SK-N-SH (cell line): ENCODE results near the gene BEST2. TPM values are rescaled to one million over a fixed set of nuclear protein-coding genes. Genes with fewer than 3 reads are reported as not detected.

Experiments
- CTCF ChIA-PET: fragments of 300-600, 350-600 bp; formaldehyde crosslinking; extraction: SDS; loops from one replicate; lab custom pipeline; 2021; lab: Yijun Ruan, JAX
- POLR2A ChIA-PET: fragments of 350-600 bp; sonication (Branson Sonifier 250); formaldehyde crosslinking; extraction: SDS; loops from one replicate; lab custom pipeline; 2020; ENCODE audit warnings: antibody characterized with exemption, inconsistent platforms; lab: Yijun Ruan, JAX
- DNase-seq: peaks from one replicate; pipeline ENCODE4 v3.0.0; 2012
- H2AFZ ChIP-seq: fragments of 200-600 bp; sonication (generic); 2 replicates; pipeline ENCODE4 v1.8.1; 2016; ENCODE audit warnings: antibody characterized with exemption, mild to moderate bottlenecking, low read depth
- H3F3A ChIP-seq: fragments of 200-600 bp; sonication (generic); replicated peaks from 2 replicates; pipeline ENCODE3; 2016; ENCODE audit warnings: antibody characterized with exemption, mild to moderate bottlenecking; ENCODE audit not compliant: insufficient read depth
- H3K27ac ChIP-seq, 2 experiments: fragments of 200-500 bp in 1 of 2; fragments of 200-600 bp in 1 of 2; sonication (Bioruptor generic) in 1 of 2; sonication (generic), shearing (Covaris generic) in 1 of 2; 2 replicates each; pipeline versions ENCODE4 v1.5.1 to v1.6.1; 2014 to 2016; ENCODE audit warnings: low read depth in 2 of 2, inconsistent platforms in 1 of 2, low read length in 1 of 2, mild to moderate bottlenecking in 1 of 2, mixed read lengths in 1 of 2
- H3K27me3 ChIP-seq: fragments of 200-600 bp; sonication (generic), shearing (Covaris generic); 2 replicates; pipeline ENCODE4 v1.6.1; 2016; ENCODE audit warnings: mixed run types; ENCODE audit not compliant: insufficient read depth
- H3K36me3 ChIP-seq, 2 experiments: fragments of 200-500 bp in 1 of 2; fragments of 200-600 bp in 1 of 2; sonication (Bioruptor generic) in 1 of 2; sonication (generic) in 1 of 2; replicated peaks in 1 of 2; 2 replicates each; pipeline versions ENCODE3 to v1.5.1; 2014 to 2016; ENCODE audit warnings: low read length in 1 of 2, mild to moderate bottlenecking in 1 of 2; ENCODE audit not compliant: insufficient read depth in 2 of 2, control insufficient read depth in 1 of 2
- H3K4me1 ChIP-seq, 2 experiments: fragments of 200-500 bp in 1 of 2; fragments of 200-600 bp in 1 of 2; sonication (Bioruptor generic) in 1 of 2; sonication (generic), shearing (Covaris generic) in 1 of 2; 2 replicates each; pipeline versions ENCODE4 v1.5.1 to v1.6.1; 2014 to 2016; ENCODE audit warnings: low read depth in 1 of 2, low read length in 1 of 2, mixed run types in 1 of 2; ENCODE audit not compliant: insufficient read depth in 2 of 2, control insufficient read depth in 1 of 2
- H3K4me2 ChIP-seq: fragments of 200-600 bp; sonication (generic), shearing (Covaris generic); 2 replicates; pipeline ENCODE4 v1.6.1; 2017; ENCODE audit warnings: mixed run types
- H3K4me3 ChIP-seq, 2 experiments: fragments of 200-500 bp in 1 of 2; fragments of 200-600 bp in 1 of 2; sonication (Bioruptor generic) in 1 of 2; sonication (generic), shearing (Covaris generic) in 1 of 2; 2 replicates each; pipeline versions ENCODE4 v1.5.1 to v1.8.1; 2014 to 2016; ENCODE audit warnings: low read depth in 2 of 2, inconsistent platforms in 1 of 2, low read length in 1 of 2, mild to moderate bottlenecking in 1 of 2, mixed read lengths in 1 of 2, moderate library complexity in 1 of 2
- H3K79me2 ChIP-seq: fragments of 200-600 bp; sonication (generic); 2 replicates; pipeline ENCODE4 v1.8.1; 2017; ENCODE audit warnings: mild to moderate bottlenecking; ENCODE audit not compliant: insufficient read depth
- H3K9ac ChIP-seq: fragments of 200-600 bp; sonication (generic); 2 replicates; pipeline ENCODE4 v1.6.1; 2017; ENCODE audit warnings: mixed run types
- H3K9me2 ChIP-seq: fragments of 200-600 bp; sonication (generic); 2 replicates; pipeline ENCODE4 v1.6.1; 2017; ENCODE audit warnings: mixed run types
- H3K9me3 ChIP-seq: fragments of 200-600 bp; sonication (generic); 2 replicates; pipeline ENCODE4 v1.6.1; 2017; ENCODE audit warnings: mixed run types, mild to moderate bottlenecking, moderate library complexity
- H4K20me1 ChIP-seq: fragments of 200-600 bp; sonication (generic); 2 replicates; pipeline ENCODE4 v1.6.1; 2017; ENCODE audit warnings: mild to moderate bottlenecking, mixed run types; ENCODE audit not compliant: insufficient read depth
- CHD2 ChIP-seq: fragments of 150-350 bp; IDR thresholded peaks from 2 replicates; pipeline ENCODE4 v1.6.1; 2018; ENCODE audit warnings: low read length; ENCODE audit not compliant: partially characterized antibody
- ELF1 ChIP-seq: IDR thresholded peaks from 2 replicates; pipeline ENCODE4 v1.4.0; 2012
- EP300 ChIP-seq, 2 experiments: IDR thresholded peaks; 2 replicates each; pipeline versions ENCODE4 v1.4.0 to v1.6.1; 2012; ENCODE audit warnings: borderline replicate concordance in 1 of 2, low read depth in 1 of 2, low read length in 1 of 2
- EZH2phosphoT487 ChIP-seq: fragments of 200-600 bp; sonication (generic); IDR thresholded peaks from 2 replicates; pipeline ENCODE4 v1.6.1; 2017; ENCODE audit warnings: low read depth, mixed run types, mild to moderate bottlenecking, antibody characterized with exemption, moderate library complexity, borderline replicate concordance
- FOSL2 ChIP-seq: IDR thresholded peaks from 2 replicates; pipeline ENCODE4 v1.4.0; 2012; ENCODE audit warnings: low read depth, mild to moderate bottlenecking, moderate library complexity, borderline replicate concordance
- GABPA ChIP-seq: IDR thresholded peaks from 2 replicates; pipeline ENCODE4 v1.4.0; 2012; ENCODE audit warnings: low read depth, mild to moderate bottlenecking
- IRF3 ChIP-seq: fragments of 150-350 bp; IDR thresholded peaks from 2 replicates; pipeline ENCODE4 v1.6.1; 2016; ENCODE audit warnings: mild to moderate bottlenecking, low read depth, low read length
- MAX ChIP-seq: IDR thresholded peaks from 2 replicates; pipeline ENCODE4 v1.4.0; 2012; ENCODE audit warnings: low read depth
- MEF2A ChIP-seq: IDR thresholded peaks from 2 replicates; pipeline ENCODE4 v1.4.0; 2012; ENCODE audit warnings: low read depth, borderline replicate concordance
- MXI1 ChIP-seq: IDR thresholded peaks from 2 replicates; pipeline ENCODE4 v1.6.1; 2012; ENCODE audit warnings: mild to moderate bottlenecking, low read depth, low read length, improper control_type of control experiment
- NFIC ChIP-seq: IDR thresholded peaks from 2 replicates; pipeline ENCODE4 v1.4.0; 2012; ENCODE audit warnings: borderline replicate concordance
- PBX3 ChIP-seq: IDR thresholded peaks from 2 replicates; pipeline ENCODE4; 2012
- RAD21 ChIP-seq: IDR thresholded peaks from 2 replicates; pipeline ENCODE4 v1.6.1; 2012; ENCODE audit warnings: mild to moderate bottlenecking, low read length
- REST ChIP-seq: IDR thresholded peaks from 2 replicates; pipeline ENCODE4 v1.6.1; 2012; ENCODE audit warnings: mild to moderate bottlenecking, low read depth, low read length, moderate library complexity
- RFX5 ChIP-seq: IDR thresholded peaks from 2 replicates; pipeline ENCODE4 v1.6.1; 2012; ENCODE audit warnings: mild to moderate bottlenecking, improper control_type of control experiment, low read length
- SMC3 ChIP-seq: IDR thresholded peaks from 2 replicates; pipeline ENCODE4 v1.6.1; 2012; ENCODE audit warnings: low read depth, low read length, improper control_type of control experiment
- TAF1 ChIP-seq: IDR thresholded peaks from 2 replicates; pipeline ENCODE4 v1.6.1; 2012; ENCODE audit warnings: low read depth, mild to moderate bottlenecking, low read length, moderate library complexity, borderline replicate concordance
- USF2 ChIP-seq: fragments of 150-350 bp; IDR thresholded peaks from 2 replicates; pipeline ENCODE4 v1.6.1; 2017; ENCODE audit warnings: antibody characterized with exemption, low read length, low read depth, borderline replicate concordance
- YY1 ChIP-seq: IDR thresholded peaks from 2 replicates; pipeline ENCODE4 v1.4.0; 2012; ENCODE audit warnings: low read depth, mild to moderate bottlenecking
- ZBTB33 ChIP-seq: IDR thresholded peaks from 2 replicates; pipeline ENCODE4 v1.4.0; 2012; ENCODE audit warnings: low read depth, borderline replicate concordance
- WGBS: methylation state at CpG from one replicate; pipeline ENCODE4 v1.1.6; 2017; ENCODE audit warnings: low lambda C conversion rate; 5-methylcytosine and 5-hydroxymethylcytosine counted together
- polyA plus RNA-seq, 3 experiments: library from polyadenylated mRNA; depleted of rRNA; stranded (reverse); fragments of >200 nt; gene quantifications; 2 replicates each; pipeline ENCODE4 v1.2.3, GENCODE V29; 2012

BEST2 gene
- polyA plus RNA-seq, 1 of the 3 experiments (the other 2 are of a cell fraction) = not detected

- peaks cover 4 to 11% of the 10 kb centered on the region in 2 experiments for H3K36me3 ChIP-seq
- H3K79me2 ChIP-seq = no peaks in the 10 kb centered on the region
- ChIA-PET CTCF (interaction anchor here (0.6 to 17.5 kb wide), 8 partner anchors 8 to 80 kb away, joined by 3 to 321 read pairs (median 10); partner anchors contain the start of genes BEST2, GET3, JUNB and PRDX2), POLR2A (interaction anchor here (0.6 kb wide), 1 partner anchor 48 kb away, joined by 3 read pairs; no protein-coding TSS in a partner anchor)
- no peaks in the 10 kb centered on the region for H3K27me3 ChIP-seq
- no peak overlapping the region for H3K9ac ChIP-seq
- H2AFZ ChIP-seq = no peak overlapping the region
- no peaks in the 10 kb centered on the region for H4K20me1 ChIP-seq
- DNase-seq = no peak
- H3K9me3 ChIP-seq = no peaks in the 10 kb centered on the region
- H3K4me1 ChIP-seq = peaks cover 0 to 12% of the 10 kb centered on the region in 2 experiments; a peak in 1 of 4 replicates
- H3K4me3 ChIP-seq = no peak overlapping the region
- no peak overlapping the region for H3K27ac ChIP-seq
- H3K4me2 ChIP-seq = no peak overlapping the region
- WGBS = 93% methylated on average over 11 of the region's 11 CpGs
- TF ChIP-seq MEF2A = no peak
- no peak for TF ChIP-seq NFIC
- TF ChIP-seq EP300 (IDR thresholded peaks at IDR 0.05; ENCODE audit: borderline replicate concordance in 1 of 2, low read depth in 1 of 2, low read length in 1 of 2) = no peak
- TF ChIP-seq ZBTB33 = no peak
- TF ChIP-seq USF2 = no peak
- no peak for TF ChIP-seq YY1
- no peak for TF ChIP-seq GABPA
- no peak for TF ChIP-seq TAF1
- TF ChIP-seq IRF3 = no peak
- no peak for TF ChIP-seq RFX5
- no peak for TF ChIP-seq MXI1
- no peak for TF ChIP-seq ELF1
- no peak for TF ChIP-seq SMC3
- no peak for TF ChIP-seq CHD2
- TF ChIP-seq REST = no peak
- TF ChIP-seq EZH2phosphoT487 = no peak
- TF ChIP-seq RAD21 = no peak
- no peak for TF ChIP-seq FOSL2
- no peak for TF ChIP-seq MAX
- no peak for TF ChIP-seq PBX3
- H3F3A ChIP-seq = no peaks in the 10 kb centered on the region
- H3K9me2 ChIP-seq = no peaks in the 10 kb centered on the region
These were observed 15.6 kb downstream of the BEST2 start for GRCh38 chr19:12767150-12767549.
